Kidney (tissue), 14 donors: ENCODE results near the gene CDK14. TPM values are rescaled to one million over a fixed set of nuclear protein-coding genes. Genes with fewer than 3 reads are reported as not detected.
A peak's percentile ranks its signal among the peaks of the same experiment; 100 is the strongest.

Experiments
- DNase-seq, 5 donors: peaks; one replicate each; pipeline ENCODE4 v3.0.0-alpha.2; 2013 to 2020
- FAIRE-seq: peaks from 2 replicates; lab custom pipeline; 2012; peaks lifted over from hg19 to GRCh38; lab: Jason Lieb, UNC
- H3K27ac ChIP-seq, 2 donors: one replicate each; pipeline ENCODE4 v1.7.0; 2013; ENCODE audit warnings: low read depth in 2 of 2, low read length in 2 of 2, inconsistent platforms in 1 of 2
- H3K27me3 ChIP-seq: one replicate; pipeline ENCODE4 v1.7.1; 2013; ENCODE audit warnings: low read length, inconsistent platforms; ENCODE audit not compliant: control insufficient read depth, insufficient read depth
- H3K36me3 ChIP-seq, 3 donors: one replicate each; pipeline versions ENCODE4 v1.7.0 to v1.7.1; 2013; ENCODE audit warnings: low read length in 3 of 3, control low read depth in 1 of 3, inconsistent platforms in 1 of 3; ENCODE audit not compliant: insufficient read depth in 3 of 3, control insufficient read depth in 2 of 3
- H3K4me1 ChIP-seq, 3 donors: one replicate each; pipeline versions ENCODE4 v1.7.0 to v1.7.1; 2013; ENCODE audit warnings: low read length in 3 of 3, inconsistent platforms in 1 of 3, low read depth in 1 of 3; ENCODE audit not compliant: control insufficient read depth in 2 of 3, insufficient read depth in 2 of 3
- H3K4me3 ChIP-seq, 3 donors: one replicate each; pipeline versions ENCODE4 v1.7.0 to v1.8.1; 2013; ENCODE audit warnings: low read length in 3 of 3, control low read depth in 1 of 3, inconsistent platforms in 1 of 3
- H3K9ac ChIP-seq, 3 donors: one replicate each; pipeline versions ENCODE4 v1.7.0 to v1.7.1; 2013; ENCODE audit warnings: low read length in 3 of 3, control low read depth in 1 of 3, inconsistent platforms in 1 of 3
- H3K9me3 ChIP-seq, 3 donors: one replicate each; pipeline versions ENCODE4 v1.7.0 to v1.7.1; 2013; ENCODE audit warnings: low read length in 3 of 3, control low read depth in 1 of 3, inconsistent platforms in 1 of 3; ENCODE audit not compliant: control insufficient read depth in 2 of 3, insufficient read depth in 1 of 3
- intact Hi-C: fragments of 100-400 bp; cut with DNase I; formaldehyde crosslinking; loops from one replicate; pipeline ENCODE4 v1.11.1; 2022
- polyA plus RNA-seq: library from polyadenylated mRNA; stranded (reverse); fragments of 350-450 nt; fragmentation: Illumina TruSeq; extraction: RNeasy Lipid Tissue Mini Kit (QIAGEN cat#74804); gene quantifications from one replicate; pipeline ENCODE4 v1.2.3, GENCODE V29; 2014; ENCODE audit warnings: low read depth, low replicate concordance; ENCODE audit not compliant: insufficient read depth
- total RNA-seq: library from RNA; stranded (reverse); fragmentation: NEBNext Ultra II Directional; extraction: Animal tissue kit (Norgen Biotek cat#: 25700); gene quantifications from one replicate; pipeline ENCODE4 v1.2.1, GENCODE V29; 2021
- TF ChIP-seq, protein P1 (sequence below): IDR thresholded peaks from 3 replicates; pipeline ENCODE4 v1.5.1; 2012; ENCODE audit warnings: mild to moderate bottlenecking, moderate library complexity, borderline replicate concordance; ENCODE audit not compliant: insufficient read depth; ENCODE audit errors: extremely low read depth
- donor health status: control.
- donor health status: control.
- donor health status: control.
- donor health status: control.
- donor health status: control.
- donor health status: DM: yes; HTN: yes; CAD: no.
- donor health status: Normal renal cell carcinoma (clear cell type).

CDK14 gene
- total and polyA plus RNA-seq, 2 donors from 2014 or later, result 11.9 to 33.9 TPM

DNA sequence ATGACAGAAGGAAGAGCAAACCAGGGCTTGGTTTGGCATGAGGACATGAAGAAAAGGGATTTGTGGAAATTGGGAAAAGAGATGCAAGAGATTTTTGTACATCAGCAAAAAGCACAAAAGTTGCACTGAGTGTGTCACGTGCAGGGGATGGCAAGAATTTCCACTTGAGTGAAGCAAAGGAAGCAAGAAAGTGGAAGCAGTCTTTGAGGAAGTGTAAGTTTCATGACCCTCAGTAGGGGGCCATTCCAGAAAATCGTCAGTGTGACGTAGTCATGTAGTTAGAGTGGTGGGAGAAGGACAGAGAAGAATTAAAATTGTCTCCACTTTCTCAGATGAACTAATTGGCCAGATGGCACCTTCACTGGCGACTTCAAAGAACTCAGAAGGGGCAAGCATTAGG, 544.9 kb downstream of the CDK14 start:
- Histone ChIP-seq H3K9ac (no peak overlapping the region), H3K4me1 (peaks cover 0 to 10% (median 6%) of the 10 kb centered on the region in 3 donors), H3K36me3 (no peaks in the 10 kb centered on the region), H3K27me3 (no peaks in the 10 kb centered on the region), H3K9me3 (no peaks in the 10 kb centered on the region), H3K4me3 (no peak overlapping the region), H3K27ac (no peak overlapping the region)
- FAIRE-seq (no peak), DNase-seq (peak in 2 of 5 donors; percentile 19 to 58)
- TF ChIP-seq, protein P1, sequence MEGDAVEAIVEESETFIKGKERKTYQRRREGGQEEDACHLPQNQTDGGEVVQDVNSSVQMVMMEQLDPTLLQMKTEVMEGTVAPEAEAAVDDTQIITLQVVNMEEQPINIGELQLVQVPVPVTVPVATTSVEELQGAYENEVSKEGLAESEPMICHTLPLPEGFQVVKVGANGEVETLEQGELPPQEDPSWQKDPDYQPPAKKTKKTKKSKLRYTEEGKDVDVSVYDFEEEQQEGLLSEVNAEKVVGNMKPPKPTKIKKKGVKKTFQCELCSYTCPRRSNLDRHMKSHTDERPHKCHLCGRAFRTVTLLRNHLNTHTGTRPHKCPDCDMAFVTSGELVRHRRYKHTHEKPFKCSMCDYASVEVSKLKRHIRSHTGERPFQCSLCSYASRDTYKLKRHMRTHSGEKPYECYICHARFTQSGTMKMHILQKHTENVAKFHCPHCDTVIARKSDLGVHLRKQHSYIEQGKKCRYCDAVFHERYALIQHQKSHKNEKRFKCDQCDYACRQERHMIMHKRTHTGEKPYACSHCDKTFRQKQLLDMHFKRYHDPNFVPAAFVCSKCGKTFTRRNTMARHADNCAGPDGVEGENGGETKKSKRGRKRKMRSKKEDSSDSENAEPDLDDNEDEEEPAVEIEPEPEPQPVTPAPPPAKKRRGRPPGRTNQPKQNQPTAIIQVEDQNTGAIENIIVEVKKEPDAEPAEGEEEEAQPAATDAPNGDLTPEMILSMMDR, result no peak
- intact Hi-C loops, result no loop called here

DNA sequence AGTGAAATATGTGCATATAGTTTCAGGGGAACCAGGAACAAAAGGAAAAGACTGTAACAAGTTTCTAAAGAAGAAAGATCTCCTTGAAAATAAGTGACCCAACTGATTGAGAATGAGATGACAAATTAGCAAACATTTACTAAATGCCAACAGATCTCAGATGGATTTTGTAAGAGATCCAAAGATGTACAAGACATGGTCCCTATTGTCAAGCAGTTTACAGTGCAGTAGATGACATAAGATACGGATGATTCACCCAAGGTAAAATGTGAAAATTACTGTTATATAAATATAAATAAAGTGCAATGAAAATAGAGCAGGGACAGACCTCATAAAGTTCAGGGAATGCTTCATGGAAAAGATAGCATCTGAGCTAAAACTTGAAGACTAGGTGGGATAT, 546.6 kb downstream of the CDK14 start:
- DNase-seq (no peak), FAIRE-seq (no peak)
- no peak overlapping the region for H3K4me3 ChIP-seq
- no peaks in the 10 kb centered on the region for H3K9me3 ChIP-seq
- H3K36me3 ChIP-seq, result no peaks in the 10 kb centered on the region
- TF ChIP-seq, protein P1, result no peak
- H3K27ac ChIP-seq, result no peak overlapping the region
- no peaks in the 10 kb centered on the region for H3K27me3 ChIP-seq
- peaks cover 0 to 10% (median 2%) of the 10 kb centered on the region in 3 donors for H3K4me1 ChIP-seq
- intact Hi-C loops, result no loop called here
- H3K9ac ChIP-seq, result no peak overlapping the region

DNA sequence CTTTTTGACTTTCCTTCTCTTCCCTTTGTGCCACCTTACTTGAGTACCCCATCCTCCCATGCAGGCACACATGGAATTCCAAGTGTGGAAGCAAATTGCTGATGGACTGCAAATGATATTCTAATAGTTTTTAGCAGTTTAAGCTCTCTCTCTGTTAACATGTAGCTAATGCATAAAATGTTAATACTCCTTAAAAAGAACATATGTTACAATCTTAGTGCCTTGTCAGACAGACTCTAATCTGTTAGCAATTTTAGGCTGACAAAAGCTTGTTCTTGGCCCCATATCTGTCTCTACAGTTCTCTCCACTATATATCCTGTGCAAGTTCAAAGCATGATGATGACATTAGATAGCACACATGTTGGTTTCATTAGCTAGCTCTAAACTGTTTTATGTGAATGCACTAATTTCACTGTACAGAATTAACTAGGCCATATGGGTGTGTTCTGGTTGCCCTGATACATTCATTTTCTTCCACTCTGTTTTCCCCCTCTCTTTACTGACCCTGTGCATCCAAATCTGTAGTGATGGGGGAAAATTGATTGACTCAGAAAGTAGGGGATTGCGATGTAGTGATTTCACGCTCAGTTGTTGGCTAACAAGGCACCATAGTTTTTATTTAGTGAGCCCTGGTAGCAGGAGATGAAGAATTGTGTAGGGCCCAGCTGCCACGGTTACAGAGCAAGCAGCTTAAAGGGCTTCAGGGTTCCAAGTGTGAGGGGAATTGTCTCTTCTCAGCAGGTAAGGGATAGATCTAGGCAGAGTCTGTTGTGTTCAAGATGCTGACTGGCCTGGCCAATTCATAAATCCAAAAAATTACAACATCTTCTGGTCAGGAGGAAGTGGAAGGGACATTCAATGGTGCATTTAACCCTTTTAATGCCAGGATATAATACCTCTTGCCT, 553.5 kb downstream of the CDK14 start:
- no peaks in the 10 kb centered on the region for H3K36me3 ChIP-seq
- H3K4me3 ChIP-seq, result no peak overlapping the region
- FAIRE-seq (no peak), DNase-seq (no peak)
- H3K27ac ChIP-seq, result no peak overlapping the region
- no peaks in the 10 kb centered on the region for H3K27me3 ChIP-seq
- TF ChIP-seq, protein P1, result no peak
- no peaks in the 10 kb centered on the region for H3K4me1 ChIP-seq
- H3K9me3 ChIP-seq, result no peaks in the 10 kb centered on the region
- H3K9ac ChIP-seq, result no peak overlapping the region
- intact Hi-C loops, result no loop called here
